OCI-LY7 (cell line): Measurements from ENCODE around the gene ZNF829. TPM values are rescaled to one million over a fixed set of nuclear protein-coding genes. Genes with fewer than 3 reads are reported as not detected.

Experiments
- BruUV-seq: library from RNA; stranded (reverse); fragments of 400-500 nt; replicated peaks from 2 replicates; lab custom pipeline; 2021; lab: Mats Ljungman, UMichigan
- CTCF ChIA-PET: fragments of 300-600 bp; sonication (Branson Sonifier 250); formaldehyde crosslinking; loops from one replicate; lab custom pipeline; 2022; ENCODE audit warnings: antibody characterized with exemption; ENCODE audit not compliant: unreplicated experiment; lab: Charles Lee
- POLR2A ChIA-PET: fragments of 300-600 bp; sonication (Branson Sonifier 250); formaldehyde crosslinking; loops from one replicate; lab custom pipeline; 2022; ENCODE audit warnings: antibody characterized with exemption; lab: Charles Lee
- DNase-seq: peaks from one replicate; pipeline ENCODE4 v3.0.0-alpha.2; 2015; ENCODE audit warnings: low spot score
- H2AFZ ChIP-seq: fragments of 200-600 bp; sonication (generic), shearing (Covaris generic); 2 replicates; pipeline ENCODE4 v1.6.1; 2014; ENCODE audit warnings: mild to moderate bottlenecking, antibody characterized with exemption, low read length, moderate library complexity
- H3K27ac ChIP-seq: fragments of 200-600 bp; sonication (generic); 2 replicates; pipeline ENCODE4 v1.5.1; 2014; ENCODE audit warnings: mixed run types, low read depth, mild to moderate bottlenecking, moderate library complexity, low read length, inconsistent platforms; ENCODE audit not compliant: poor library complexity, severe bottlenecking
- H3K36me3 ChIP-seq: fragments of 200-600 bp; sonication (generic); 2 replicates; pipeline ENCODE4 v1.6.1; 2014; ENCODE audit warnings: mild to moderate bottlenecking, antibody characterized with exemption, low read length, moderate library complexity, mixed read lengths; ENCODE audit not compliant: insufficient read depth
- H3K4me1 ChIP-seq: fragments of 200-600 bp; sonication (generic); 2 replicates; pipeline ENCODE4 v1.5.1; 2014; ENCODE audit warnings: mild to moderate bottlenecking, low read length; ENCODE audit not compliant: insufficient read depth, poor library complexity, severe bottlenecking
- H3K4me2 ChIP-seq: fragments of 200-600 bp; sonication (generic); 2 replicates; pipeline ENCODE4 v1.6.1; 2014; ENCODE audit warnings: mild to moderate bottlenecking, low read length
- H3K4me3 ChIP-seq: fragments of 200-600 bp; sonication (generic); 2 replicates; pipeline ENCODE4 v1.5.1; 2014; ENCODE audit warnings: mild to moderate bottlenecking, low read depth, low read length; ENCODE audit not compliant: poor library complexity, severe bottlenecking
- H3K79me2 ChIP-seq: fragments of 200-600 bp; sonication (generic); 2 replicates; pipeline ENCODE4 v1.6.1; 2016; ENCODE audit warnings: low read depth, mild to moderate bottlenecking, low read length, moderate library complexity, mixed read lengths; ENCODE audit not compliant: insufficient read depth
- H3K9me2 ChIP-seq: fragments of 200-600 bp; sonication (generic); 2 replicates; pipeline ENCODE4 v1.6.1; 2016; ENCODE audit warnings: mild to moderate bottlenecking, low read length, mixed read lengths; ENCODE audit not compliant: insufficient read depth
- H3K9me3 ChIP-seq: fragments of 200-600 bp; sonication (generic); 2 replicates; pipeline ENCODE4 v1.6.1; 2014; ENCODE audit warnings: mild to moderate bottlenecking, mixed run types, low read length, mixed read lengths
- H4K20me1 ChIP-seq: fragments of 200-600 bp; sonication (generic); 2 replicates; pipeline ENCODE4 v1.6.1; 2014; ENCODE audit warnings: mild to moderate bottlenecking, antibody characterized with exemption, low read length, moderate library complexity, mixed read lengths; ENCODE audit not compliant: insufficient read depth
- CTCF ChIP-seq: fragments of 200-600 bp; sonication (generic); conservative IDR thresholded peaks from 2 replicates; pipeline ENCODE4 v1.5.1; 2014; ENCODE audit warnings: mild to moderate bottlenecking, antibody characterized with exemption, low read length, moderate library complexity, mixed read lengths
- EZH2phosphoT487 ChIP-seq: fragments of 200-600 bp; sonication (generic); IDR thresholded peaks from 2 replicates; pipeline ENCODE4 v1.6.1; 2018; ENCODE audit warnings: low read depth, borderline replicate concordance, mild to moderate bottlenecking, mixed run types, antibody characterized with exemption, low read length, moderate library complexity, mixed read lengths
- intact Hi-C: fragments of 100-400 bp; cut with micrococcal nuclease; formaldehyde crosslinking; loops from one replicate; pipeline ENCODE4 v1.10.0; 2022; ENCODE audit not compliant: unreplicated experiment
- small RNA-seq: library from RNA; depleted of rRNA; stranded (forward); fragments of <200 nt; gene quantifications from one replicate; pipeline ENCODE3, GENCODE V24; 2014
- total RNA-seq, 2 experiments: library from RNA; depleted of rRNA in 1 of 2; stranded (reverse); fragments of >200 nt in 1 of 2; shearing (Covaris generic) in 1 of 2; gene quantifications; 2 replicates each; pipeline ENCODE4 v1.2.3, GENCODE V29; 2014 to 2022

ZNF829 gene
- total RNA-seq, 2 experiments from 2014 or later, result not detected

- intact Hi-C loops, result no loop called here
- H3K36me3 ChIP-seq, result peaks cover 4% of the 10 kb centered on the region; the same call in 1 of the 2 replicates
- BruUV-seq, result no TSS peak
- H4K20me1 ChIP-seq, result no peaks in the 10 kb centered on the region
- ChIA-PET CTCF (no interaction called here), POLR2A (interaction anchor here (0.7 kb wide), 1 partner anchor 979 kb away, joined by 7 read pairs; no protein-coding TSS in a partner anchor)
- H3K4me3 ChIP-seq, result no peak overlapping the region
- H3K9me3 ChIP-seq, result peaks cover 9% of the 10 kb centered on the region; the same call in 1 of the 2 replicates
- no peaks in the 10 kb centered on the region for H3K9me2 ChIP-seq
- H2AFZ ChIP-seq, result no peak overlapping the region
- no peak for TF ChIP-seq CTCF
- H3K4me2 ChIP-seq, result no peak overlapping the region
- H3K79me2 ChIP-seq, result no peaks in the 10 kb centered on the region
- no peak overlapping the region for H3K27ac ChIP-seq
- DNase-seq, result no peak
- H3K4me1 ChIP-seq, result no peaks in the 10 kb centered on the region
Measured at GRCh38 chr19:36847968-36848367, 68.1 kb downstream of the ZNF829 start.

DNA sequence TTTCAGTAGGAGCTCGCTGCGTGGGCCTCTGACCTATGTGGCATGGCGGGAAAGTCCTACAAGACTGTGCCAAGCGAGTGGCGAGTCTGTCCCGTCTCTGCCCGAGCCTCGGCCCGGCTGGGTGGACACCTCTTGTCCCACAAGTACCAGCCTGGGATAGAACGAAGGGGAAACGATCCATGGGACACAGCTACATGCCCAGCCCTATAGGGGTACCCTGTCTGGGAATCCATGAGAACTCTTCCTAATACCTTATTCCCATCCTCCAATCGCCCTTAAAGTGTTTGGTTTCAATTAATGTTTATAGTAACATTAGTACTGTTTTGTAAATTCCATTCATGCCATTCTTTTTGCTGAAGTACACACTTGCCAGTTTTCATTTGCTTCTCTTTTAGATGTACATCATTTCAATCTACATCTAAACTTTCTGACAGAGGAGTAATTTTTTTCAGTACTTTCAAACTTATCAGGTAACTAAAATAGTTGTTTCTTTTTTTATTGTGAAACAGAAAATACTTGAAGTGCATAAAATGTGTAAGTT is 77.2 kb downstream of the ZNF829 start:
- no peaks in the 10 kb centered on the region for H3K4me1 ChIP-seq
- no peak overlapping the region for H2AFZ ChIP-seq
- no peak overlapping the region for H3K27ac ChIP-seq
- H3K9me3 ChIP-seq, result no peaks in the 10 kb centered on the region; the same call in 1 of the 2 replicates
- ChIA-PET CTCF (no interaction called here), POLR2A (no interaction called here)
- DNase-seq, result no peak
- 0 out of 2 replicates have a peak, but pooled peaks cover under 1% of the 10 kb centered on the region for H3K36me3 ChIP-seq
- no peaks in the 10 kb centered on the region for H3K79me2 ChIP-seq
- H3K4me3 ChIP-seq, result no peak overlapping the region
- no peak overlapping the region for H3K4me2 ChIP-seq
- no peaks in the 10 kb centered on the region for H3K9me2 ChIP-seq
- TF ChIP-seq EZH2phosphoT487, result no peak
- TF ChIP-seq CTCF, result no peak
- no TSS peak for BruUV-seq
- no peaks in the 10 kb centered on the region for H4K20me1 ChIP-seq
- intact Hi-C loops, result no loop called here

Small RNAs within 50 kb of the gene (small RNA-seq; reads per million reads assigned to genes)
- gene RF00019, result not detected

Other genes starting within 250 kb of the ZNF829 start
- gene ZNF461, start 249.5 kb downstream of the ZNF829 start, total RNA-seq (2014; rRNA removed; shearing (Covaris generic)), result 4.8 and 9.7 TPM in 2 replicates
- gene ZNF461, start 249.5 kb downstream of the ZNF829 start, total RNA-seq (2022), result 7.8 and 7.9 TPM in 2 replicates
- gene ZNF567, start 228.7 kb downstream of the ZNF829 start, total RNA-seq (2014; rRNA removed; shearing (Covaris generic)), result 8.3 and 8.4 TPM in 2 replicates
- 8.6 and 12.9 TPM in 2 replicates for gene ZNF567, start 228.7 kb downstream of the ZNF829 start, total RNA-seq (2022)
- gene ZNF850, start 143.5 kb downstream of the ZNF829 start, total RNA-seq (2014; rRNA removed; shearing (Covaris generic)), result 3.1 and 10.6 TPM in 2 replicates
- 8.4 and 9.5 TPM in 2 replicates for gene ZNF850, start 143.5 kb downstream of the ZNF829 start, total RNA-seq (2022)
- gene ZNF790, start 77.9 kb downstream of the ZNF829 start, total RNA-seq (2014; rRNA removed; shearing (Covaris generic)), result 4.3 and 5.4 TPM in 2 replicates
- 2.7 and 3.0 TPM in 2 replicates for gene ZNF790, start 77.9 kb downstream of the ZNF829 start, total RNA-seq (2022)
- 1.1 and 3.3 TPM in 2 replicates for gene ZNF345, start 65.4 kb downstream of the ZNF829 start, total RNA-seq (2014; rRNA removed; shearing (Covaris generic))
- 3.0 and 4.3 TPM in 2 replicates for gene ZNF345, start 65.4 kb downstream of the ZNF829 start, total RNA-seq (2022)
- gene ZNF568, start within 50 bp of the ZNF829 start, total RNA-seq (2014; rRNA removed; shearing (Covaris generic)), result 0.13 and 0.15 TPM in 2 replicates
- 0.11 TPM in 1 of 2 replicates, not detected in the other for gene ZNF568, start within 50 bp of the ZNF829 start, total RNA-seq (2022)
- gene ZNF420, start 162.1 kb upstream of the ZNF829 start, total RNA-seq (2014; rRNA removed; shearing (Covaris generic)), result 8.8 and 14.0 TPM in 2 replicates
- gene ZNF420, start 162.1 kb upstream of the ZNF829 start, total RNA-seq (2022), result 11.0 and 13.8 TPM in 2 replicates